Ovary (tissue), 3 donors: Measurements from ENCODE around the gene TRIM63.

Source experiments
- CTCF ChIP-seq, 3 donors: fragments of 450-650 bp in 2 of 3; fragments of 200-600 bp in 1 of 3; IDR thresholded peaks; one replicate each; pipeline versions ENCODE4 v1.5.1 to v1.8.0; 2016 to 2022; ENCODE audit warnings: antibody characterized with exemption in 3 of 3, mild to moderate bottlenecking in 1 of 3
- POLR2A ChIP-seq: fragments of 450-650 bp; IDR thresholded peaks from one replicate; pipeline ENCODE4 v1.6.1; 2017; ENCODE audit warnings: antibody characterized with exemption, mild to moderate bottlenecking, moderate library complexity
- donor health status: DM: no; HTN: no; CAD: no.

GRCh38 chr1:26097696-26098095 lies 30.3 kb upstream of the TRIM63 start:
- TF ChIP-seq POLR2A (no peak), CTCF (IDR thresholded peaks at IDR 0.05) (no peak)
